Adrenal gland (tissue), 12 donors: ENCODE measurements around the gene SCN3A. TPM values are rescaled to one million over a fixed set of nuclear protein-coding genes. Genes with fewer than 3 reads are reported as not detected.

Source experiments
- DNase-seq, 7 donors: peaks; one replicate each; pipeline ENCODE4 v3.0.0-alpha.2; 2019 to 2020
- H3K27ac ChIP-seq, 5 donors: fragments of 200-600 bp; sonication (generic) in 4 of 5; 1 replicate in 3 of 5; 2 replicates in 2 of 5; pipeline versions ENCODE4 v1.5.1 to v1.8.0; 2016 to 2020; ENCODE audit warnings: mild to moderate bottlenecking in 1 of 5
- H3K27me3 ChIP-seq: fragments of 200-600 bp; 2 replicates; pipeline ENCODE4 v1.8.0; 2021
- H3K36me3 ChIP-seq, 2 donors: fragments of 200-600 bp; replicated peaks in 1 of 2; 1 replicate in 1 of 2; 2 replicates in 1 of 2; pipeline versions ENCODE4 v1.5.1 to v1.8.0; 2018 to 2022
- H3K4me1 ChIP-seq, 2 donors: fragments of 200-600 bp; replicated peaks in 1 of 2; 1 replicate in 1 of 2; 2 replicates in 1 of 2; pipeline versions ENCODE4 v1.5.1 to v1.8.0; 2018 to 2021
- H3K4me3 ChIP-seq, 4 donors: fragments of 200-600 bp; sonication (generic) in 3 of 4; one replicate each; pipeline ENCODE4 v1.5.1; 2016 to 2018
- H3K9me3 ChIP-seq, 3 donors: fragments of 200-600 bp; sonication (generic) in 1 of 3; replicated peaks in 1 of 3; 1 replicate in 2 of 3; 2 replicates in 1 of 3; pipeline versions ENCODE4 v1.5.1 to v1.8.0; 2016 to 2021
- CTCF ChIP-seq, 6 experiments: fragments of 450-650 bp in 4 of 6; fragments of 200-600 bp in 2 of 6; sonication (generic) in 1 of 6; IDR thresholded peaks; 1 replicate in 5 of 6; 2 replicates in 1 of 6; pipeline versions ENCODE4 v1.5.1 to v1.8.0; 2016 to 2021; ENCODE audit warnings: antibody characterized with exemption in 6 of 6, mild to moderate bottlenecking in 2 of 6, moderate library complexity in 1 of 6
- POLR2A ChIP-seq, 2 donors: fragments of 450-650 bp; IDR thresholded peaks; one replicate each; pipeline ENCODE4 v1.6.1; 2017; ENCODE audit warnings: antibody characterized with exemption in 2 of 2, mild to moderate bottlenecking in 2 of 2, moderate library complexity in 1 of 2
- WGBS, 4 donors: extraction: QIAGEN DNeasy Blood & Tissue Kit in 2 of 4; methylation state at CpG; one replicate each; pipeline versions ENCODE4 v1.1.5 to v1.1.7; 2013 to 2017; 5-methylcytosine and 5-hydroxymethylcytosine counted together
- intact Hi-C, 2 donors: fragments of 100-400 bp; cut with DNase I; formaldehyde crosslinking; loops; one replicate each; pipeline versions ENCODE4 v1.14.1 to v1.15.0; 2022 to 2023
- polyA plus RNA-seq, 3 donors: library from polyadenylated mRNA; stranded (reverse); fragments of 200-250 nt in 2 of 3; fragments of 350-450 nt in 1 of 3; fragmentation: Illumina TruSeq in 1 of 3; extraction: RNeasy Lipid Tissue Mini Kit (QIAGEN cat#74804) in 1 of 3; gene quantifications; one replicate each; pipeline ENCODE4 v1.2.3, GENCODE V29; 2013 to 2014
- total RNA-seq, 9 donors: library from RNA; depleted of rRNA in 4 of 9; stranded (reverse); fragments of >200 nt in 4 of 9; fragments of 120-200 nt in 1 of 9; fragmentation: NEBNext Ultra II Directional in 1 of 9; extraction: Animal tissue kit (Norgen Biotek cat#: 25700) in 1 of 9; gene quantifications; one replicate each; pipeline versions ENCODE4 v1.1.0 to v1.2.4, GENCODE V29; 2013 to 2023
- donor health status: healthy with polysubstance abuse.
- donor health status: Bipolar disorder and iron deficiency.
- donor health status: DM: yes; HTN: yes; CAD: no.
- donor health status: DM: no; HTN: no; CAD: no.
- donor health status: DM: no; HTN: no; CAD: no.
- donor health status: DM: yes; HTN: yes; CAD: no.

SCN3A gene
- total and polyA plus RNA-seq, 12 donors = 0.17 to 4.7 (median 0.90) TPM

- Histone ChIP-seq H3K9me3 (no peaks in the 10 kb centered on the region), H3K36me3 (no peaks in the 10 kb centered on the region), H3K27me3 (no peaks in the 10 kb centered on the region), H3K27ac (no peak overlapping the region), H3K4me3 (no peak overlapping the region), H3K4me1 (no peaks in the 10 kb centered on the region)
- intact Hi-C loops = no loop called here
- TF ChIP-seq CTCF (IDR thresholded peaks at IDR 0.05) = no peak
- no peak for TF ChIP-seq POLR2A (IDR thresholded peaks at IDR 0.05)
- WGBS, 4 donors = 62 to 73% (median 71%) methylated on average over 1 of the region's 1 CpG
- no peak for DNase-seq
Observed at GRCh38 chr2:165173215-165173614, 30.6 kb downstream of the SCN3A start.

- Histone ChIP-seq H3K27me3 (no peaks in the 10 kb centered on the region), H3K27ac (no peak overlapping the region), H3K36me3 (no peaks in the 10 kb centered on the region), H3K4me3 (no peak overlapping the region), H3K4me1 (no peaks in the 10 kb centered on the region), H3K9me3 (no peaks in the 10 kb centered on the region)
- WGBS, 4 donors = 87 to 92% (median 88%) methylated on average over 4 of the region's 4 CpGs
- no peak for TF ChIP-seq POLR2A (IDR thresholded peaks at IDR 0.05)
- TF ChIP-seq CTCF (IDR thresholded peaks at IDR 0.05) = no peak
- DNase-seq = no peak
- intact Hi-C loops = no loop called here
Observed at GRCh38 chr2:165164201-165164600, 39.6 kb downstream of the SCN3A start.

DNA sequence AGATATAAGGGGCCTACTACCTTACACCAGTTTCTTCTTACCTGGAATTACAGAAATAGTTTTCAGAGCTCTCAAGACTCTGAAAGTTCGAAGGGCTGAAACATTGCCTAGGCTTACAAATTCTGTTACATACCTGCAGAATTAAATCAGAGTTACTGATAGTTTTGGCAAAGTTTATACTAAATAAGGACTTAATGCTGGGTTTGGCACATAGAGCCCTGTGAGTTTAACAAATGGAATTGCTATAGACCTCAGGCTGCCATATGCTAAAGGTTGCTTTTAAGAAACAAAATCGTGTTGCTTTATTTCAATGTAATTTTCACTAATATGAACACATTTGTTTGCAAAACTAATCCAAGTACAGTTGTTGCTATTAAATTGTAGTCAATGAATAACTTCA, 40.1 kb downstream of the SCN3A start:
- no peak overlapping the region for H3K4me3 ChIP-seq
- TF ChIP-seq POLR2A (IDR thresholded peaks at IDR 0.05) = no peak
- TF ChIP-seq CTCF (IDR thresholded peaks at IDR 0.05) = no peak
- 65 to 83% (median 77%) methylated on average over 2 of the region's 2 CpGs for WGBS, 4 donors

DNA sequence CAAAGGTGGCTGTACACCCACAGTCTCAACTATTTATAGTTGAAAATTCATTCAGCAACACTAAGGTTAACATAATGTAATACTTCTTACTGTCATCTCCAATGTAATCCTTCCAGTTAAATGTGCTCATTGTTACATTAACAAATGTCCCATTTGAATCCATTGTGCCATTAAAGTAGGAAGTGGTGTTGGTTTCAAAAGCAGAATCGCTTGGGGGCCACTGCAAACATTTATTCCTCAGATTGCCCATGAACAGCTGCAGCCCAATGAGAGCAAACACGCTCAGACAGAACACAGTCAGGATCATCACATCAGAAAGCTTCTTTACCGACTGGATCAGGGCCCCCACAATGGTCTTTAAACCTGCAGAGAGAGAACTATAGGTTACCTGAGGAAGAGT, 41.4 kb downstream of the SCN3A start:
- Histone ChIP-seq H3K27ac (no peak overlapping the region), H3K27me3 (no peaks in the 10 kb centered on the region), H3K4me3 (no peak overlapping the region), H3K9me3 (no peaks in the 10 kb centered on the region), H3K36me3 (no peaks in the 10 kb centered on the region), H3K4me1 (no peaks in the 10 kb centered on the region)
- WGBS, 4 donors = 68 to 74% (median 74%) methylated on average over 3 of the region's 3 CpGs
- TF ChIP-seq POLR2A (IDR thresholded peaks at IDR 0.05) = no peak
- TF ChIP-seq CTCF (IDR thresholded peaks at IDR 0.05) = no peak
- no peak for DNase-seq
- intact Hi-C loops = no loop called here

More for the DNA sequence above, 40.1 kb downstream of the SCN3A start:
- Histone ChIP-seq H3K27me3 (no peaks in the 10 kb centered on the region), H3K9me3 (no peaks in the 10 kb centered on the region), H3K4me1 (no peaks in the 10 kb centered on the region), H3K27ac (no peak overlapping the region), H3K36me3 (no peaks in the 10 kb centered on the region)
- intact Hi-C loops = no loop called here
- no peak for DNase-seq
